ENCODE results near the gene PTMS. TPM values are rescaled to one million over a fixed set of nuclear protein-coding genes. Genes with fewer than 3 reads are reported as not detected.

Gene PTMS
- total and polyA plus RNA-seq, 2 experiments from 2014 or later = 111 to 238 TPM

DNA sequence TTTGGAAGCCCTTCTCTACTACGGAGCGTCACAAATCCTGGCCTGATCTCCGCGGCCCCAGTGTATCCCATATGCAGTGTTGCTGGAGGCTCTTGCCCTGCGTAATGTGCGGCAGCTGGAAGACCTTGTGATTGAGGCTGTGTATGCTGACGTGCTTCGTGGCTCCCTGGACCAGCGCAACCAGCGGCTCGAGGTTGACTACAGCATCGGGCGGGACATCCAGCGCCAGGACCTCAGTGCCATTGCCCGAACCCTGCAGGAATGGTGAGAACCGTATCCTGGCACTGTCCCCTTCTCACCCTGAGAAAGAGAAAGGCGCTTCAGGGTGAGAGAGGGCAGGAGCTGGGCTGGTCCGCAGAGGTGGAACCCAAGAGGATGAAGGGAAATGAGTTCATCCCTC, 37.0 kb upstream of the PTMS start:
- H2AFZ ChIP-seq = no peak overlapping the region
- TF ChIP-seq ZNF114 (CRISPR knock-in tag; IDR thresholded peaks at IDR 0.05) (no peak), EZH2 (IDR thresholded peaks at IDR 0.05; ENCODE audit: low read depth, unreplicated experiment) (no peak), CREB1 (CRISPR knock-in tag; IDR thresholded peaks at IDR 0.05; ENCODE audit: low read depth) (no peak), JUNB (IDR thresholded peaks at IDR 0.05; ENCODE audit: unreplicated experiment) (no peak), POLR2AphosphoS5 (IDR thresholded peaks at IDR 0.05; ENCODE audit: low read depth) (no peak), STAT1 (IDR thresholded peaks at IDR 0.05; ENCODE audit: unreplicated experiment) (no peak), EZH2phosphoT487 (IDR thresholded peaks at IDR 0.05; ENCODE audit: unreplicated experiment) (no peak), ZNF331 (CRISPR knock-in tag; IDR thresholded peaks at IDR 0.05; ENCODE audit: low read depth) (no peak), NANOG (IDR thresholded peaks at IDR 0.05; ENCODE audit: borderline replicate concordance) (no peak)
- TF ChIP-seq, protein P1, sequence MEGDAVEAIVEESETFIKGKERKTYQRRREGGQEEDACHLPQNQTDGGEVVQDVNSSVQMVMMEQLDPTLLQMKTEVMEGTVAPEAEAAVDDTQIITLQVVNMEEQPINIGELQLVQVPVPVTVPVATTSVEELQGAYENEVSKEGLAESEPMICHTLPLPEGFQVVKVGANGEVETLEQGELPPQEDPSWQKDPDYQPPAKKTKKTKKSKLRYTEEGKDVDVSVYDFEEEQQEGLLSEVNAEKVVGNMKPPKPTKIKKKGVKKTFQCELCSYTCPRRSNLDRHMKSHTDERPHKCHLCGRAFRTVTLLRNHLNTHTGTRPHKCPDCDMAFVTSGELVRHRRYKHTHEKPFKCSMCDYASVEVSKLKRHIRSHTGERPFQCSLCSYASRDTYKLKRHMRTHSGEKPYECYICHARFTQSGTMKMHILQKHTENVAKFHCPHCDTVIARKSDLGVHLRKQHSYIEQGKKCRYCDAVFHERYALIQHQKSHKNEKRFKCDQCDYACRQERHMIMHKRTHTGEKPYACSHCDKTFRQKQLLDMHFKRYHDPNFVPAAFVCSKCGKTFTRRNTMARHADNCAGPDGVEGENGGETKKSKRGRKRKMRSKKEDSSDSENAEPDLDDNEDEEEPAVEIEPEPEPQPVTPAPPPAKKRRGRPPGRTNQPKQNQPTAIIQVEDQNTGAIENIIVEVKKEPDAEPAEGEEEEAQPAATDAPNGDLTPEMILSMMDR (conservative IDR thresholded peaks at IDR 0.05; ENCODE audit: low read depth in 2 of 2) = no peak
- TF ChIP-seq, protein P2, sequence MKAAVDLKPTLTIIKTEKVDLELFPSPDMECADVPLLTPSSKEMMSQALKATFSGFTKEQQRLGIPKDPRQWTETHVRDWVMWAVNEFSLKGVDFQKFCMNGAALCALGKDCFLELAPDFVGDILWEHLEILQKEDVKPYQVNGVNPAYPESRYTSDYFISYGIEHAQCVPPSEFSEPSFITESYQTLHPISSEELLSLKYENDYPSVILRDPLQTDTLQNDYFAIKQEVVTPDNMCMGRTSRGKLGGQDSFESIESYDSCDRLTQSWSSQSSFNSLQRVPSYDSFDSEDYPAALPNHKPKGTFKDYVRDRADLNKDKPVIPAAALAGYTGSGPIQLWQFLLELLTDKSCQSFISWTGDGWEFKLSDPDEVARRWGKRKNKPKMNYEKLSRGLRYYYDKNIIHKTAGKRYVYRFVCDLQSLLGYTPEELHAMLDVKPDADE (IDR thresholded peaks at IDR 0.05) = no peak
- TF ChIP-seq, protein P3, sequence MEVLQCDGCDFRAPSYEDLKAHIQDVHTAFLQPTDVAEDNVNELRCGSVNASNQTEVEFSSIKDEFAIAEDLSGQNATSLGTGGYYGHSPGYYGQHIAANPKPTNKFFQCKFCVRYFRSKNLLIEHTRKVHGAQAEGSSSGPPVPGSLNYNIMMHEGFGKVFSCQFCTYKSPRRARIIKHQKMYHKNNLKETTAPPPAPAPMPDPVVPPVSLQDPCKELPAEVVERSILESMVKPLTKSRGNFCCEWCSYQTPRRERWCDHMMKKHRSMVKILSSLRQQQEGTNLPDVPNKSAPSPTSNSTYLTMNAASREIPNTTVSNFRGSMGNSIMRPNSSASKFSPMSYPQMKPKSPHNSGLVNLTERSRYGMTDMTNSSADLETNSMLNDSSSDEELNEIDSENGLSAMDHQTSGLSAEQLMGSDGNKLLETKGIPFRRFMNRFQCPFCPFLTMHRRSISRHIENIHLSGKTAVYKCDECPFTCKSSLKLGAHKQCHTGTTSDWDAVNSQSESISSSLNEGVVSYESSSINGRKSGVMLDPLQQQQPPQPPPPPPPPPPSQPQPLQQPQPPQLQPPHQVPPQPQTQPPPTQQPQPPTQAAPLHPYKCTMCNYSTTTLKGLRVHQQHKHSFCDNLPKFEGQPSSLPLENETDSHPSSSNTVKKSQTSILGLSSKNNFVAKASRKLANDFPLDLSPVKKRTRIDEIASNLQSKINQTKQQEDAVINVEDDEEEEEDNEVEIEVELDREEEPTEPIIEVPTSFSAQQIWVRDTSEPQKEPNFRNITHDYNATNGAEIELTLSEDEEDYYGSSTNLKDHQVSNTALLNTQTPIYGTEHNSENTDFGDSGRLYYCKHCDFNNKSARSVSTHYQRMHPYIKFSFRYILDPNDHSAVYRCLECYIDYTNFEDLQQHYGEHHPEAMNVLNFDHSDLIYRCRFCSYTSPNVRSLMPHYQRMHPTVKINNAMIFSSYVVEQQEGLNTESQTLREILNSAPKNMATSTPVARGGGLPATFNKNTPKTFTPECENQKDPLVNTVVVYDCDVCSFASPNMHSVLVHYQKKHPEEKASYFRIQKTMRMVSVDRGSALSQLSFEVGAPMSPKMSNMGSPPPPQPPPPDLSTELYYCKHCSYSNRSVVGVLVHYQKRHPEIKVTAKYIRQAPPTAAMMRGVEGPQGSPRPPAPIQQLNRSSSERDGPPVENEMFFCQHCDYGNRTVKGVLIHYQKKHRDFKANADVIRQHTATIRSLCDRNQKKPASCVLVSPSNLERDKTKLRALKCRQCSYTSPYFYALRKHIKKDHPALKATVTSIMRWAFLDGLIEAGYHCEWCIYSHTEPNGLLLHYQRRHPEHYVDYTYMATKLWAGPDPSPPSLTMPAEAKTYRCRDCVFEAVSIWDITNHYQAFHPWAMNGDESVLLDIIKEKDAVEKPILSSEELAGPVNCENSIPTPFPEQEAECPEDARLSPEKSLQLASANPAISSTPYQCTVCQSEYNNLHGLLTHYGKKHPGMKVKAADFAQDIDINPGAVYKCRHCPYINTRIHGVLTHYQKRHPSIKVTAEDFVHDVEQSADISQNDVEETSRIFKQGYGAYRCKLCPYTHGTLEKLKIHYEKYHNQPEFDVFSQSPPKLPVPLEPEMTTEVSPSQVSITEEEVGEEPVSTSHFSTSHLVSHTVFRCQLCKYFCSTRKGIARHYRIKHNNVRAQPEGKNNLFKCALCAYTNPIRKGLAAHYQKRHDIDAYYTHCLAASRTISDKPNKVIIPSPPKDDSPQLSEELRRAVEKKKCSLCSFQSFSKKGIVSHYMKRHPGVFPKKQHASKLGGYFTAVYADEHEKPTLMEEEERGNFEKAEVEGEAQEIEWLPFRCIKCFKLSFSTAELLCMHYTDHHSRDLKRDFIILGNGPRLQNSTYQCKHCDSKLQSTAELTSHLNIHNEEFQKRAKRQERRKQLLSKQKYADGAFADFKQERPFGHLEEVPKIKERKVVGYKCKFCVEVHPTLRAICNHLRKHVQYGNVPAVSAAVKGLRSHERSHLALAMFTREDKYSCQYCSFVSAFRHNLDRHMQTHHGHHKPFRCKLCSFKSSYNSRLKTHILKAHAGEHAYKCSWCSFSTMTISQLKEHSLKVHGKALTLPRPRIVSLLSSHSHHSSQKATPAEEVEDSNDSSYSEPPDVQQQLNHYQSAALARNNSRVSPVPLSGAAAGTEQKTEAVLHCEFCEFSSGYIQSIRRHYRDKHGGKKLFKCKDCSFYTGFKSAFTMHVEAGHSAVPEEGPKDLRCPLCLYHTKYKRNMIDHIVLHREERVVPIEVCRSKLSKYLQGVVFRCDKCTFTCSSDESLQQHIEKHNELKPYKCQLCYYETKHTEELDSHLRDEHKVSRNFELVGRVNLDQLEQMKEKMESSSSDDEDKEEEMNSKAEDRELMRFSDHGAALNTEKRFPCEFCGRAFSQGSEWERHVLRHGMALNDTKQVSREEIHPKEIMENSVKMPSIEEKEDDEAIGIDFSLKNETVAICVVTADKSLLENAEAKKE (CRISPR knock-in tag; IDR thresholded peaks at IDR 0.05) = no peak
- TF ChIP-seq, protein P4, sequence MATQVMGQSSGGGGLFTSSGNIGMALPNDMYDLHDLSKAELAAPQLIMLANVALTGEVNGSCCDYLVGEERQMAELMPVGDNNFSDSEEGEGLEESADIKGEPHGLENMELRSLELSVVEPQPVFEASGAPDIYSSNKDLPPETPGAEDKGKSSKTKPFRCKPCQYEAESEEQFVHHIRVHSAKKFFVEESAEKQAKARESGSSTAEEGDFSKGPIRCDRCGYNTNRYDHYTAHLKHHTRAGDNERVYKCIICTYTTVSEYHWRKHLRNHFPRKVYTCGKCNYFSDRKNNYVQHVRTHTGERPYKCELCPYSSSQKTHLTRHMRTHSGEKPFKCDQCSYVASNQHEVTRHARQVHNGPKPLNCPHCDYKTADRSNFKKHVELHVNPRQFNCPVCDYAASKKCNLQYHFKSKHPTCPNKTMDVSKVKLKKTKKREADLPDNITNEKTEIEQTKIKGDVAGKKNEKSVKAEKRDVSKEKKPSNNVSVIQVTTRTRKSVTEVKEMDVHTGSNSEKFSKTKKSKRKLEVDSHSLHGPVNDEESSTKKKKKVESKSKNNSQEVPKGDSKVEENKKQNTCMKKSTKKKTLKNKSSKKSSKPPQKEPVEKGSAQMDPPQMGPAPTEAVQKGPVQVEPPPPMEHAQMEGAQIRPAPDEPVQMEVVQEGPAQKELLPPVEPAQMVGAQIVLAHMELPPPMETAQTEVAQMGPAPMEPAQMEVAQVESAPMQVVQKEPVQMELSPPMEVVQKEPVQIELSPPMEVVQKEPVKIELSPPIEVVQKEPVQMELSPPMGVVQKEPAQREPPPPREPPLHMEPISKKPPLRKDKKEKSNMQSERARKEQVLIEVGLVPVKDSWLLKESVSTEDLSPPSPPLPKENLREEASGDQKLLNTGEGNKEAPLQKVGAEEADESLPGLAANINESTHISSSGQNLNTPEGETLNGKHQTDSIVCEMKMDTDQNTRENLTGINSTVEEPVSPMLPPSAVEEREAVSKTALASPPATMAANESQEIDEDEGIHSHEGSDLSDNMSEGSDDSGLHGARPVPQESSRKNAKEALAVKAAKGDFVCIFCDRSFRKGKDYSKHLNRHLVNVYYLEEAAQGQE (IDR thresholded peaks at IDR 0.05; ENCODE audit: unreplicated experiment) = no peak
- Mint-ChIP-seq H3K4me3 (no peak overlapping the region), H3K9me3 (no peaks in the 10 kb centered on the region), H3K27me3 (ENCODE audit: insufficient read depth, low read depth, poor library complexity) (peaks cover 15% of the 10 kb centered on the region), H3K27ac (no peak overlapping the region), H3K4me1 (peaks cover 9% of the 10 kb centered on the region; the same call in 2 of the 3 replicates), H3K36me3 (ENCODE audit: low read depth) (peaks cover 36% of the 10 kb centered on the region)
- H3F3A ChIP-seq (replicated peaks; ENCODE audit: low read depth) = peaks cover 13% of the 10 kb centered on the region
- DNase-seq (ENCODE audit: low spot score) = no peak
- no peaks in the 10 kb centered on the region for H3K27me3 ChIP-seq (ENCODE audit: insufficient read depth)
- peaks cover 9% of the 10 kb centered on the region for H3K4me1 ChIP-seq (ENCODE audit: insufficient read depth)
- no peak overlapping the region for H3K27ac ChIP-seq (ENCODE audit: low read depth)
- H3K36me3 ChIP-seq (ENCODE audit: insufficient read depth) = peaks cover 14% of the 10 kb centered on the region; the same call in 1 of the 2 replicates
- H3K9me2 ChIP-seq (ENCODE audit: insufficient read depth) = no peaks in the 10 kb centered on the region
- no peaks in the 10 kb centered on the region for H4K20me1 ChIP-seq (replicated peaks; ENCODE audit: insufficient read depth)
- H3K4me2 ChIP-seq = no peak overlapping the region
- H3K4me3 ChIP-seq = no peak overlapping the region
- no peak for ATAC-seq
- peaks cover 12% of the 10 kb centered on the region; the same call in 1 of the 2 replicates for H3K79me2 ChIP-seq (replicated peaks; ENCODE audit: insufficient read depth)

Measured in GM23338 (cell line).